ENCODE measurements around the gene PERM1. TPM values are rescaled to one million over a fixed set of nuclear protein-coding genes. Genes with fewer than 3 reads are reported as not detected.

Gene PERM1
- total and polyA plus RNA-seq, 9 of the 15 experiments (the other 6 are each of a cell fraction or from before 2014, with no cell fraction given): not detected

DNA sequence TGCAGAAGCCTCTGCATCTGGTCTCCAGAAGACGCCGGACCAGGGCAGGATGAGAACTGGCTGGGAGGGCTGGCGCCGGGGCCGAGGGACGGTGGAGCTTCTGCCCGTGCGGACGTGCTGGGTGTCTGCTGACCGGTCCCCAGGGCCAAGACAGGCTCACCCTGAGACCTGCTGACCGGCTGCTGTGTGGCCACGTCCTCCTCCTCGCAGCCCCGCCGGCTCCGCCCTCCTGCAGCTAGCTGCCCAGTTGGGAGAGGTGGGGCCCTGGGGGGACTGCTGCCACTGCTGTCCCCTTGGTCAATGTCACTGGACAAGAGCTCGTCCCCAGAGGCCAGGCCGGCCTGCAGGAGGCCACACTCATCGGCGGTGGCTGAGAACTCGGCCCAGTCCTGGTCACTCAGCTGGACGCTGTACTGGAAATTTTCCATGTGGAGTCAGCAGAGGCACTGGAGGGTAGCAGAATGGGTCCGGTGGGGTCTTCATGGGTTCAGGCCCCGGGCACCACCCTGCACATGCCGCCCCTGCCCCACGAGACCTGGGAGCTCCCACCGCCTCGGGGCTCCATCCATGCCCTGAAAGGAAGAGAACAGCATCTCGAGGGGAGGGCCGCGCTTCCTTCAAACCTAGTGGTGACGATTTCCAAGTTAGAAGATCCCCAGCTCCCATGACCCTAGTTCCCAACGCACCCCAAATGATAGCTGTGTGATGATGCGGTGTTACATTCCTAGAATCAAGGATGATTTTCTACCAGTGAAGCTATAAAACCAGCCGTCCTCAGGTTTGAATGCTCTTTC lies 1.1 kb downstream of the PERM1 start:
- no peak overlapping the region; the same call in 1 of the 2 replicates for H3K4me2 ChIP-seq (ENCODE audit: insufficient read depth, low read length)
- no TSS peak for BruUV-seq (replicated peaks)
- TF ChIP-seq, protein P1, sequence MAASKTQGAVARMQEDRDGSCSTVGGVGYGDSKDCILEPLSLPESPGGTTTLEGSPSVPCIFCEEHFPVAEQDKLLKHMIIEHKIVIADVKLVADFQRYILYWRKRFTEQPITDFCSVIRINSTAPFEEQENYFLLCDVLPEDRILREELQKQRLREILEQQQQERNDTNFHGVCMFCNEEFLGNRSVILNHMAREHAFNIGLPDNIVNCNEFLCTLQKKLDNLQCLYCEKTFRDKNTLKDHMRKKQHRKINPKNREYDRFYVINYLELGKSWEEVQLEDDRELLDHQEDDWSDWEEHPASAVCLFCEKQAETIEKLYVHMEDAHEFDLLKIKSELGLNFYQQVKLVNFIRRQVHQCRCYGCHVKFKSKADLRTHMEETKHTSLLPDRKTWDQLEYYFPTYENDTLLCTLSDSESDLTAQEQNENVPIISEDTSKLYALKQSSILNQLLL (CRISPR knock-in tag; IDR thresholded peaks at IDR 0.05; ENCODE audit: borderline replicate concordance): no peak
- TF ChIP-seq ZNF316 (IDR thresholded peaks at IDR 0.05) (peak; percentile 28; the same call in 1 of the 2 replicates), NFYB (IDR thresholded peaks at IDR 0.05; ENCODE audit: extremely low read depth, insufficient read length) (no peak), FOXM1 (IDR thresholded peaks at IDR 0.05; ENCODE audit: low read depth) (no peak), FOXM1 (CRISPR knock-in tag; IDR thresholded peaks at IDR 0.05; ENCODE audit: low read depth) (no peak), FOXK1 (CRISPR knock-in tag; IDR thresholded peaks at IDR 0.05; ENCODE audit: borderline replicate concordance) (no peak), HBP1 (CRISPR knock-in tag; IDR thresholded peaks at IDR 0.05) (no peak), ILF3 (IDR thresholded peaks at IDR 0.05; ENCODE audit: borderline replicate concordance) (no peak), SAFB2 (IDR thresholded peaks at IDR 0.05; ENCODE audit: borderline replicate concordance, low read depth, low read length, severe bottlenecking) (no peak), BHLHE40 (IDR thresholded peaks at IDR 0.05; ENCODE audit: low read length) (peak; percentile 30; the same call in 1 of the 2 replicates), KDM2B (CRISPR knock-in tag; IDR thresholded peaks at IDR 0.05) (no peak)
- TF ChIP-seq, protein P2, sequence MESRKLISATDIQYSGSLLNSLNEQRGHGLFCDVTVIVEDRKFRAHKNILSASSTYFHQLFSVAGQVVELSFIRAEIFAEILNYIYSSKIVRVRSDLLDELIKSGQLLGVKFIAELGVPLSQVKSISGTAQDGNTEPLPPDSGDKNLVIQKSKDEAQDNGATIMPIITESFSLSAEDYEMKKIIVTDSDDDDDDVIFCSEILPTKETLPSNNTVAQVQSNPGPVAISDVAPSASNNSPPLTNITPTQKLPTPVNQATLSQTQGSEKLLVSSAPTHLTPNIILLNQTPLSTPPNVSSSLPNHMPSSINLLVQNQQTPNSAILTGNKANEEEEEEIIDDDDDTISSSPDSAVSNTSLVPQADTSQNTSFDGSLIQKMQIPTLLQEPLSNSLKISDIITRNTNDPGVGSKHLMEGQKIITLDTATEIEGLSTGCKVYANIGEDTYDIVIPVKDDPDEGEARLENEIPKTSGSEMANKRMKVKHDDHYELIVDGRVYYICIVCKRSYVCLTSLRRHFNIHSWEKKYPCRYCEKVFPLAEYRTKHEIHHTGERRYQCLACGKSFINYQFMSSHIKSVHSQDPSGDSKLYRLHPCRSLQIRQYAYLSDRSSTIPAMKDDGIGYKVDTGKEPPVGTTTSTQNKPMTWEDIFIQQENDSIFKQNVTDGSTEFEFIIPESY (CRISPR knock-in tag; IDR thresholded peaks at IDR 0.05): no peak
- TF ChIP-seq, protein P3, sequence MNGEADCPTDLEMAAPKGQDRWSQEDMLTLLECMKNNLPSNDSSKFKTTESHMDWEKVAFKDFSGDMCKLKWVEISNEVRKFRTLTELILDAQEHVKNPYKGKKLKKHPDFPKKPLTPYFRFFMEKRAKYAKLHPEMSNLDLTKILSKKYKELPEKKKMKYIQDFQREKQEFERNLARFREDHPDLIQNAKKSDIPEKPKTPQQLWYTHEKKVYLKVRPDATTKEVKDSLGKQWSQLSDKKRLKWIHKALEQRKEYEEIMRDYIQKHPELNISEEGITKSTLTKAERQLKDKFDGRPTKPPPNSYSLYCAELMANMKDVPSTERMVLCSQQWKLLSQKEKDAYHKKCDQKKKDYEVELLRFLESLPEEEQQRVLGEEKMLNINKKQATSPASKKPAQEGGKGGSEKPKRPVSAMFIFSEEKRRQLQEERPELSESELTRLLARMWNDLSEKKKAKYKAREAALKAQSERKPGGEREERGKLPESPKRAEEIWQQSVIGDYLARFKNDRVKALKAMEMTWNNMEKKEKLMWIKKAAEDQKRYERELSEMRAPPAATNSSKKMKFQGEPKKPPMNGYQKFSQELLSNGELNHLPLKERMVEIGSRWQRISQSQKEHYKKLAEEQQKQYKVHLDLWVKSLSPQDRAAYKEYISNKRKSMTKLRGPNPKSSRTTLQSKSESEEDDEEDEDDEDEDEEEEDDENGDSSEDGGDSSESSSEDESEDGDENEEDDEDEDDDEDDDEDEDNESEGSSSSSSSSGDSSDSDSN (IDR thresholded peaks at IDR 0.05; ENCODE audit: borderline replicate concordance in 1 of 2, low read depth in 2 of 2, low read length in 2 of 2): peak; percentile 32 to 68; a peak in 1 of 4 replicates

More for the DNA sequence above, 1.1 kb downstream of the PERM1 start:
- peak; percentile 29 for ATAC-seq
- no peak for DNase-seq (ENCODE audit: extremely low read depth in 1 of 4, low spot score in 3 of 4)
- Histone ChIP-seq H3K79me2 (ENCODE audit: control insufficient read depth, insufficient read depth, low read length) (no peaks in the 10 kb centered on the region), H3K4me3 (no peak overlapping the region), H2AFZ (ENCODE audit: low read depth, low read length) (no peak overlapping the region), H3K27ac (ENCODE audit: extremely low read depth, low read depth, low read length) (no peak overlapping the region), H3K9me3 (replicated peaks; ENCODE audit: control insufficient read depth, insufficient read depth, low read depth, low read length) (no peaks in the 10 kb centered on the region), H4K20me1 (replicated peaks; ENCODE audit: control insufficient read depth, insufficient read depth, low read length) (peaks cover 13% of the 10 kb centered on the region), H3K9ac (ENCODE audit: insufficient read depth in 1 of 2, low read depth in 2 of 2, low read length in 2 of 2) (peak overlapping the region in 1 of 2 experiments; percentile 45; a peak in 1 of 4 replicates), H3K9me1 (ENCODE audit: control insufficient read depth, insufficient read depth, low read length) (no peaks in the 10 kb centered on the region), H3K36me3 (ENCODE audit: control insufficient read depth, insufficient read depth, low read length) (no peaks in the 10 kb centered on the region), H3K4me1 (replicated peaks in 1 of 2; ENCODE audit: control insufficient read depth in 2 of 2, insufficient read depth in 2 of 2, low read length in 2 of 2) (peaks cover 0 to 69% of the 10 kb centered on the region in 2 experiments; a peak in 3 of 5 replicates), H3K27me3 (ENCODE audit: control insufficient read depth in 2 of 2, insufficient read depth in 2 of 2, low read length in 2 of 2) (peaks cover 39 to 65% of the 10 kb centered on the region in 2 experiments; a peak in 4 of 5 replicates)
- ChIA-PET CTCF (ENCODE audit: low intra/inter-chr PET ratio) (no interaction called here), POLR2A (interaction anchor here (0.6 to 1.5 kb wide), 6 partner anchors 12 to 343 kb away, joined by 3 to 7 read pairs (median 4); partner anchors contain the start of gene HES4)
- intact Hi-C loops (cut with micrococcal nuclease) (loop anchor here (10.0 kb wide), 1 partner anchor 314 kb away; no protein-coding TSS in a partner anchor), in situ Hi-C loops (cut with MboI) (loop anchor here (10.0 kb wide), 1 partner anchor 84 kb away; no protein-coding TSS in a partner anchor)
- 13% methylated on average over 35 of the region's 35 CpGs for WGBS (ENCODE audit: insufficient coverage, low coverage, missing lambda C conversion rate)
- no peak for FAIRE-seq

Measured in K562 (cell line).